ENCODE results near the gene BNC1.

The BNC1 gene

DNA sequence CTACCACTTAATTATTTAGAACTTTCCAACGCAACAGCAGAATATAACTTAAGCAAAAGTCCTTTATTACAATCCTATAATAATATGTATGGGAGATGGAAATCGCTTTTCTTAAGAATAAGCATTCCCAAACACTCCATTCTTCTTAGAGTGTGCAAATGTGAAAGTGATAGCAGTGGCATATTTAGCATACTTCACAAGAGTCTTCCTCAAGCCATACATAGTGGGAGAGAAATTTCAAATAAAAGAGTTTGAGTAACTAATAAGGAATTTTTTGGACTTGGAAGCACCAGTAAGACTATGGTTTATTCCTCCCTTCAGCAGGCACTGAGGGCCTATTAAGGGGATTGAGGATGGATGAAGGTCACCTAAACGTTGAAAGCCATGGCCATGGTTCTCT, 22.1 kb upstream of the BNC1 start:
- Mint-ChIP-seq H3K27me3 (peaks cover 40% of the 10 kb centered on the region), H3K4me1 (no peaks in the 10 kb centered on the region), H3K9me3 (no peaks in the 10 kb centered on the region), H3K4me3 (no peak overlapping the region), H3K27ac (no peak overlapping the region)
- ATAC-seq (no peak), DNase-seq (no peak)

DNA sequence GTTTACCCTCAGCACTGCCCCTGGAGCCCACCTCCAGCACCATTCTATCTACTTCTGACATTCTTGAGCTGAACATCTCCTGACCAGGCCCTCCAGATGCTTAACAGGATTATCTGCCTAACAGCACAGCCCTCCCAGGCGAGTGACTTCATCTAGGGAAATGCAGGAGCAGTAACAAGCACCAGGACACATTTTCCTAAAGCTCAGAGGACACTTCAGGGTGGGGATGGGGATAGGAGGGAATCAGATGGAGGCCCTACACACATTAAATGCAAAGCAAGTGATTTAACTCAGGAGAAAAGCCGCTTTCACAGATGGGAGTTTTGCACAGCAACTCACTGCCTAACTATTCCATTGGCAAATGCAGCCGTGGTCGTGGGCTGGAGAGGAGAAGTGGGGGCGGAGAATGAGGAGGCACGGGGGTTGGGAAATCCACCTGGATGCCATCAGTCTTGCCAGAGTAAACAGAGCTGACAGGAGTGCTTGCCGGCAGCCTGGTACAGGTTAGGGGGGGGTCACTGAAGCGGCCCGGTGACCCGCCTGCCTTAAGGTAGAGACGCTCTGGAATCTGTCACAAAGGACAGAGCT, 21.3 kb upstream of the BNC1 start:
- peaks cover 41% of the 10 kb centered on the region for H3K27me3 Mint-ChIP-seq
- H3K9me3 Mint-ChIP-seq: no peaks in the 10 kb centered on the region
- ATAC-seq: no peak
- peak overlapping the region in 1 of 2 donors; percentile 7 for H3K27ac Mint-ChIP-seq
- no peak overlapping the region for H3K4me3 Mint-ChIP-seq
- DNase-seq: no peak
- H3K4me1 Mint-ChIP-seq: no peaks in the 10 kb centered on the region

DNA sequence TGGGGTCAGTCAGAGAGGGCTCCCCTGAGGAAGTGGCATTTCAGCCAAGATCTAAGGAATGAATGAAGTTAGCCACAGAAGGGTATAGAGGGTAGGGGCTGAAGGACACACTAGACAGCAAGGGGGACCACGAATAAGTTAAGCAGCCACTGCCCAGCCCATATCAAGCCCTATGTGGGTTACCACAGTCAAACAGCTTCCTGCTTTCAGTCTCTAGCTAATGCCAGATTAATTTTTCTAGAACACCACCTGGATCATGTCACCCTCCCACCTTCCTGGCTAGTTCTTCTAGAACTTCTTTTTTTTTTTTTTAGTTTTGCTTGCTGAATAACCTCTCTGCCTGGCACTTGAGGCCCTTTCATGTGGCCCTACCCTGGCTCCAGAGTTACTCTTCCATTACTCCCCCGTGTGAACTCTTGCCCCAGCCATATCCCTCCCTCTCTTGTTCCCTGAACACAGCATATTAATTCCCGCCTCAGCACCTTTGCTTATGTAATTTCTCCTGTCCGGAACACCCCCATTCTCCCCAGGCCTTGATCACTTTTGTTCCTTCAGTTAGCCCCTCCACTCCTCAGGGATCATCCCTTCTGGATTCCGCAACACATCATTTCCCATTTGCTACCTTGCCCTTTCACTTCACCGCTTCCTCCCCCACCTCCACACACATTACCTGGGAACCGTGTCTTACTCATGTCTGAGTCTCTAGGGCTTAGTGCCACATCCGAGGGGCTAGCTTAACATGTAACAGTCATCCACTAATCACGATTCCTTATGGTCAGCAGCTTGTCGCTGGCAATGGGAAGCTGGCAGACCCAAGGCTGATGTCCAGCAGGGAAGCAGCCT, 20.6 kb upstream of the BNC1 start:
- DNase-seq (no peak), ATAC-seq (no peak)
- H3K4me3 Mint-ChIP-seq: no peak overlapping the region
- no peaks in the 10 kb centered on the region for H3K9me3 Mint-ChIP-seq
- H3K4me1 Mint-ChIP-seq: no peaks in the 10 kb centered on the region
- H3K27me3 Mint-ChIP-seq: peaks cover 41% of the 10 kb centered on the region
- H3K27ac Mint-ChIP-seq: peak overlapping the region in 1 of 2 donors; percentile 7

DNA sequence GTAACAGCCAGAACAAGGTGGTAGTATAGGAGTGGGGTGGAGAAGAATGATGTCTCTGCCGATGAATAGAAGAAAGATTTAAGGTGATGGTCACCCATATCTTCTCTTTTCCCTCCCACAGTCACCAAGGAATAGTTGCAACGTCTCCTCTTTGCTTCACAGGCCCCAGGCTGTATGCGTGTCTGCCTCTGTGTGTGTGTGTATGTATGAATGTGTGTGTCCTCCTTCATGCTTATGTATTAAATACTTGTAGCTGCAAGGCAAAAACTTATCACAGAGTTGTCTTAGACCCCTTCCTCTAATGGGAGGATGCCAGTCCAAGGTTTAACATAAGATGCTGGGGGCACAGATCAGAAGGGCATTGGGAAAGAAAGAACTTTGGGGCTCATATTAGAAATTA, 19.1 kb upstream of the BNC1 start:
- H3K27ac Mint-ChIP-seq: no peak overlapping the region
- ATAC-seq (no peak), DNase-seq (no peak)
- no peaks in the 10 kb centered on the region for H3K4me1 Mint-ChIP-seq
- no peaks in the 10 kb centered on the region for H3K9me3 Mint-ChIP-seq
- H3K4me3 Mint-ChIP-seq: no peak overlapping the region
- peaks cover 41% of the 10 kb centered on the region for H3K27me3 Mint-ChIP-seq

DNA sequence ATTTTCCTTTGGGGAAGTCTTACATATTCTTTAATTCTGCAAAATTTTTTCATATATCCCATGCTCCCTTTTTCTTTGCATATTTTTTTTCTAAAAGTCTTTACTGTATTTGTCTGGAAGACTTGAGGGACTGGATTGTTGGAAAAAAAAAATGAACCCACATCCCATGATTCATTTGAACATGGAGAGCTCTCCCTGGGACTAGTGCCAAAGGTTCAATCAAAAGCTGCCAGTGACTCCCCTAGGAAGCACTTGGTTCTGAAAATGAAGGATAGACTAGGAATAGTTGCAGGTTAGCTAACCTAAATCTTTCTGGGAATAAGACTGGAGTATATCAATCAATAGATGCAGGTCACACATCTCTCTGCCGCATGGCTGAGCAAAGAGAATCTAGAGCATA, 16.4 kb upstream of the BNC1 start:
- H3K27ac Mint-ChIP-seq: peak overlapping the region in 1 of 2 donors; percentile 44
- no peak overlapping the region for H3K4me3 Mint-ChIP-seq
- ATAC-seq: no peak
- H3K9me3 Mint-ChIP-seq: no peaks in the 10 kb centered on the region
- no peaks in the 10 kb centered on the region for H3K4me1 Mint-ChIP-seq
- peaks cover 49% of the 10 kb centered on the region for H3K27me3 Mint-ChIP-seq
- no peak for DNase-seq

DNA sequence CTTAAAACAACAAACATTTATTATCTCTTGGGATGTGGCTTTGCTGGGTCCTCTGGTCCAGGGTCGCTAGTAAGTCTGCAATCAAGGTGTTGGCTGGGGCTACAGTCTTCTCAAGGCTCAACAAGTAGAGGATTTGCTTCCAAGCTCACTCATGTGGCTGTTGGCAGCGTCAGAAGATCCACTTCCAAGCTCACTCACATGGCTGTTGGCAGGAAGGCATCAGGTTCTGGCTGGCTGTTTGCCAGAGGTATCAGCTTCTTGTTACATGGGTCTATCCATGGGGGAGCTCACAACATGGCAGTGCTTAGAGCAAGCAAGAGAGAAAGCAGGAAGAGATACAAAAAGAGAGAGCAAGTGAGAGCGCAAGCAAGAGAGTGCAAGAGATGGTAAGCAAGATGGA, 15.0 kb upstream of the BNC1 start:
- H3K9me3 Mint-ChIP-seq: no peaks in the 10 kb centered on the region

DNA sequence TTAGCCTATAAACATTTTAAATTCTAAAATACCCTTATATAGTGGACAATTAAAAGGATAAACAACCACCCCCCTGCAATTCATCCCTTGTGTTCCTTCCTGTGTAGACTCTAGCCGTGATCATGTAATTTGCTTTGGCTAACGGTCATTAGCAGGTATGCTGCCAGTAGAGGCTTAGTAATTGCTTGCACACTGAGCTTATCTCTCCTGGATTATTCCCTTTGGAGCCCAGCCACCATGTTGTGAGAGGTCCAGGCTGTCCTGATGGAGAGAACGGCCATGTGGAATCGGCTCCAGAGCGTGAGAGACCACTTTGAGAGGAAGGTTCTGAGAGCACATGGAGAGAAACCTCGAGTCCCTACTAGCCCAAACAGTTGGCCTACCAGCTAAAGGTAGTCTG, 11.0 kb upstream of the BNC1 start:
- DNase-seq: no peak
- no peak overlapping the region for H3K27ac Mint-ChIP-seq
- H3K4me1 Mint-ChIP-seq: no peaks in the 10 kb centered on the region
- ATAC-seq: no peak
- no peak overlapping the region for H3K4me3 Mint-ChIP-seq
- H3K9me3 Mint-ChIP-seq: no peaks in the 10 kb centered on the region
- H3K27me3 Mint-ChIP-seq: peaks cover 30% of the 10 kb centered on the region

More for the DNA sequence above, 15.0 kb upstream of the BNC1 start:
- Mint-ChIP-seq H3K27ac (no peak overlapping the region), H3K4me3 (no peak overlapping the region), H3K27me3 (peaks cover 47% of the 10 kb centered on the region), H3K4me1 (no peaks in the 10 kb centered on the region)
- ATAC-seq (no peak), DNase-seq (no peak)

DNA sequence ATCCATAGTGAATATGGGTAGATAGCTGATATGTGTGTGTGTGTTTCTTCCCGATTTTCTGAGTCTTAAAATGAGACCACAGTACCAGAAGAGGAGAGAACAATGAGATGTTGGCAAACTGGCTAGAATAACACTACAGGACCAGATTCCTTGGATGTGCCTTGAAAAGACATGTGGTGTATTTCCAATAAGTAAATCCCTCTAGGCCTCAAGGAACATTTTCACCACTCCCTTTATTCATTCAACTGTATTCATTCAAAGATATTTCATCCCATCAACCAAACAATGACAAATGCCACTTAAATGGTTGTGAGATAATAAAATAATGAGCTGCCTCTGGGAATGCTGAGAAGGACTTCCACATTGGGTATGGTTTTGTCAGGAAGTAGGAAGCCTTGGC, 8.7 kb upstream of the BNC1 start:
- no peak overlapping the region for H3K4me3 Mint-ChIP-seq
- peaks cover 41% of the 10 kb centered on the region for H3K27me3 Mint-ChIP-seq
- no peaks in the 10 kb centered on the region for H3K4me1 Mint-ChIP-seq
- no peak for ATAC-seq
- H3K9me3 Mint-ChIP-seq: no peaks in the 10 kb centered on the region
- DNase-seq: no peak
- H3K27ac Mint-ChIP-seq: no peak overlapping the region

DNA sequence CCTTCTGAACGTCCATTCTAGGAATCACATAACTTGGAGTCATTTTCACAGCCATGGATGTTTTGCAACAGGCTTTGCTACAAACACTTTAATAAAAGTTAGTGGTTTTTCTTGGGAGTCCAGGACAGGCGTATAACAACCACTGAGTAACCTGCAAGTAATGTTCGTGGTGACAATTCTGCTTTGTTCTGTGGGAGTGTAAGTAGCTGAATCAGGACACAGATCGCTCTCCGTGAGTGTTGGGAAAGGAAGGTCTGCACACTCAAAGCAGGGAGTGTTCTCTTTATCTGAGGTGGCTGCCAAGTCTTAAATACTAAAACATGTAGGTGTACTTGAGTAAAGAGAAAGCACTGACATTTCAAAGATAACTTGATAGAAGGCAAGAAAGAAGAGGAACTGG, 7.9 kb upstream of the BNC1 start:
- Mint-ChIP-seq H3K27me3 (peaks cover 50% of the 10 kb centered on the region), H3K27ac (no peak overlapping the region), H3K4me1 (no peaks in the 10 kb centered on the region), H3K4me3 (no peak overlapping the region), H3K9me3 (no peaks in the 10 kb centered on the region)
- ATAC-seq (no peak), DNase-seq (no peak)

DNA sequence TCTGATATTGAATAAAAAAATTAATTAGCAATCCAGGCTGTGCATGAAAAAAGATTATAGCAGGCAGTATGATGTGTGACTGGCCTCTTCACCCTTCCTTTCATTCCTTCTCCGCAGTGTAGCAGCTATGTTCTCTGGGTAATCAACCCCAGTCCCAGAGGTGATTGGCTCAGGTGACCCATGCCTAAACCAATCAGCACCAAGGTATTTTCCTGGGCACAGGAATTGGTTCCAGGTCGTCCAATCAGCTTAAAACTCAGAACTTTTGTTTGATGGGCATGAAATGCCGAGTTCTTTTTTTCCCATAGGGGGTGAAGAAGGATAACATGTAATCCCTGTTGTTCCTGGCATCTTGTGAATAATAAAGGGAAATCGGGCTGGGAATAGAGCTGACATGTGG, 5.8 kb upstream of the BNC1 start:
- Mint-ChIP-seq H3K4me1 (no peaks in the 10 kb centered on the region), H3K4me3 (no peak overlapping the region), H3K27me3 (peaks cover 54% of the 10 kb centered on the region), H3K9me3 (no peaks in the 10 kb centered on the region), H3K27ac (no peak overlapping the region)
- ATAC-seq: no peak
- DNase-seq: no peak

DNA sequence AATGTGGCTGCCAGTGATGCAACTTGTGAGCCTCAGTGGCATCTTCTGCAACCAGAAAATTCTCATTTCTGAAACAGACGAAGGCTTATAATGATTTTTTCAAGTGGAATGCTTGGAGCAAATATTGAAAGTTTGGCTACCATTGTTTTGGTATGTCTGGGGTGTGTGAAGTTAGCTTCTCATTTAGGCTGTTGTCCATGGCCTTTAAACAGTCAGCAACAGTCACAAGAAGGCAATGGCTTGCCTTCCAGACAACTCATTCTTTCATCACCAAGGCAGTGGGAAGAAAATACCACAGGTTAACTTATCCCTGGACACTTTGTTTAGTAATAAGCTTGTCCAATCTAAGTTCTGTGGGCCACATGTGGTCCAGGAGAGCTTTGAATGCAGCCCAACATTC, 4.7 kb upstream of the BNC1 start:
- Mint-ChIP-seq H3K4me3 (no peak overlapping the region), H3K27ac (no peak overlapping the region), H3K9me3 (no peaks in the 10 kb centered on the region), H3K27me3 (peaks cover 55% of the 10 kb centered on the region), H3K4me1 (no peaks in the 10 kb centered on the region)
- ATAC-seq (no peak), DNase-seq (no peak)

DNA sequence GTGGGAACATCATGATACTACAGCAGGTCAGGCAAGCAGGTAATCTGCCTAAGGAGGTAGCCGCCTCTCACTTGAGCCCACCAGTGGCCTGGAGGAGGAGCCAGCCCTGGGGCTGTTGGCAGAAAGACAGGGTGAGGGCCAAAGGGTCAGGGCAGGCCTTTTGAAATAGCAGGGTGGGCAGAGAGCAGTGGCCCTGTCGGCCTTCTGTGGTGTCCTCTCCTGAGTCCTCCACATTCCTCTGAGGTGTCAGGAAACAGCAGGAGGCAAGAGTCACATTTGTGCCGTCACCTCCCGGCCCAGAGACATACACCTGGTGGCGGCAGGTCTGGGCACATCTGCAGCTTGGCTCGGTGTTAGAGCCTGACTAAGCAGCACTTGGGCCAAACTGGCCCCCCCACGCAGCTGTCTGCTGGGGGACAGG, 3.9 kb upstream of the BNC1 start:
- Mint-ChIP-seq H3K4me3 (no peak overlapping the region), H3K27ac (no peak overlapping the region), H3K27me3 (peaks cover 63% of the 10 kb centered on the region), H3K4me1 (peaks cover 7% of the 10 kb centered on the region), H3K9me3 (no peaks in the 10 kb centered on the region)
- ATAC-seq (no peak), DNase-seq (no peak)

DNA sequence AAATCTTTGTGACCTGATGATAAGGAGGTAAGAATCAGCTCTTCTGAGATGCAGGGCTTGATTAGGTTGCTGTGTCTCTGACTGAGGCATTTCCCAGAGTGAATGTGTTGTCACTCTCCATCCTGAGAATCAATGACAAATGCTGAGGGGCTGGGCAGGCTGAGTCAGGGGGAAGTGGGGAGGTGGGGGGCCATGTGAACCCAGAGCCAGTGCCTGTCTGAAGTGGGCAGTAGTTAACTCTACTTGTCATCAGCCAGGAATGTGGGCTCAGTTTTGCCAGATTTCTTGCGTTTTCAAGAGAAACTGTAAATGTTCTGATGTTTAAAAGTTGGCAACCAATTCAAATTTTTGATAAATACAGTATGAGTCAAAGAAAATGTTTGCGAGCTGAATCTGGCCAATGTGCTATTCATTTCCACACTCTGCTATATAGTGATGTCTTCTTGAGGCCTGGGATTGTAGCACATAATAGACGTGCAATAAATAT, 3.1 kb upstream of the BNC1 start:
- peaks cover 13% of the 10 kb centered on the region for H3K4me1 Mint-ChIP-seq
- no peak for DNase-seq
- no peaks in the 10 kb centered on the region for H3K9me3 Mint-ChIP-seq
- H3K27me3 Mint-ChIP-seq: peaks cover 71% of the 10 kb centered on the region
- ATAC-seq: no peak
- no peak overlapping the region for H3K27ac Mint-ChIP-seq
- no peak overlapping the region for H3K4me3 Mint-ChIP-seq

DNA sequence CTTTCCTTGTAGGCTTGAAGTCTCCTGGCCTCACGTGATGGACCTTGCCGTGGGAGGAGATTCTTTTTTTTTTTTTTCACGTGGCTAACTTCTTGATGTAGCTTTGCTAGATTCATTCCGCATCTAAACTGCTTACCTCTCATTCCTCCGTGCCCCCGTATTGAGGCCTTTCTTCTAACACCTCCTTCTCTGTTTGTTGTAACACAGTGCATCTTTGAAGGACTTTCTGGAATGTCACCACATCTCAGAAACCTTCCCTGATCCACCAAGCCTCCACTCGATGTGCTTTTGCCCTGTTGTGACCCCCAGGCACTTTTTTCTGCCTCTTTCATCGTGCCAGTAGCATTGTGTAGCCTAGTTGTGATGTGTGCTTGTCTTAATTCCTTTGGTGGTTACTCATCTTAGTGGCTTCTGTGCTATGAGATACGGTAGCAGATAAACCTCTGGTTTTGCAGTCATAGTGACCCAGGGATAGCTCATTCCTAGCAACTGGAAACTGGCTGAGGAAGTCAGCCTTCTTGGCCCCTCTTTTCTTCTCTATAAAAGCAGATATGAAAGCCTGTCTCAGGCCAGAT, 1.6 kb upstream of the BNC1 start:
- no peak for ATAC-seq
- no peaks in the 10 kb centered on the region for H3K9me3 Mint-ChIP-seq
- H3K4me1 Mint-ChIP-seq: peaks cover 13% of the 10 kb centered on the region
- peaks cover 84% of the 10 kb centered on the region for H3K27me3 Mint-ChIP-seq
- DNase-seq: no peak
- no peak overlapping the region for H3K27ac Mint-ChIP-seq
- H3K4me3 Mint-ChIP-seq: no peak overlapping the region

DNA sequence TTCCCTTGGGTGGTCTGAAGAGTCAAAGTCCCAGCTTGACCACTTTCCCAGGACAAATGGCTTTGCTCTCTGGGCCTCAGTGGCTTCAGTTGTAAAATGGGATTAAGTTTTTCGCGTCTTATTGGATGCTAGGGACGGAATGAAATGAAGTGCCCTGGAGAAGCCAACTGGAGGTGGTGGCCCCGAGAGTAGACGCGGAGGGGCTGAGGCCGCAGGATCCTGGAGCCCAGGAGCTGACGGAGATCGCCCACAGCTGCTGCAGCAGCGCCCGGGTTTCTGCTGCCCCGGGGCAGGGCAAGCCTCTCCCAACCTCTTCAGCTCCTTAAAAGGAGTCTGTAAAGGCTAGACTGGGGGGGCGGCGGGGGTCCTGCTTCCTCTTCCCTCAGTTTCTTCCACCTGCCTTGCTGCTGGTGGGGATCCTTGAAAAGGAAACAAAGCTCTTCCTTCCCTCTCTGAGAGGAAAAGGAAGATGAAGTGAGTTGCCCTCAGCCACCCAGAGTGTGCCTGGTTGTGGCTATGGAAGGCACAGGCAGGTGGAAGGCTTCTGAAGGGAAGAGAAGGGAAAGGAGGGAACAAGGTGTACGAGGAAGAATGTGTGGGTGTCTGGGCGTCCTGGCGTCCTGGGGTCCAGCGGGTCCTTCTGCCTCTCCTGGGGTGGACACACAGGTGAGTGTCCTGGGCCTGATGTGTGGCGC, 967 bp upstream of the BNC1 start:
- no peaks in the 10 kb centered on the region for H3K9me3 Mint-ChIP-seq
- H3K27me3 Mint-ChIP-seq: peaks cover 90% of the 10 kb centered on the region
- ATAC-seq (no peak), DNase-seq (no peak)
- H3K27ac Mint-ChIP-seq: no peak overlapping the region
- H3K4me1 Mint-ChIP-seq: peaks cover 13% of the 10 kb centered on the region
- no peak overlapping the region for H3K4me3 Mint-ChIP-seq

Data from stimulated activated naive CD8-positive, alpha-beta T cell treated with anti-CD3 and anti-CD28 coated beads, Interleukin-15, amount 100 ng/mL, for 72 hours (primary cell).